IPS DF 4.7 (cell line): ENCODE data around the gene MAPK8.

Experiments used
- DNase-seq: peaks from one replicate; pipeline ENCODE4 v3.0.0-alpha.2; 2013; ENCODE audit warnings: low spot score; ENCODE audit errors: extremely low read depth

MAPK8 gene

DNA sequence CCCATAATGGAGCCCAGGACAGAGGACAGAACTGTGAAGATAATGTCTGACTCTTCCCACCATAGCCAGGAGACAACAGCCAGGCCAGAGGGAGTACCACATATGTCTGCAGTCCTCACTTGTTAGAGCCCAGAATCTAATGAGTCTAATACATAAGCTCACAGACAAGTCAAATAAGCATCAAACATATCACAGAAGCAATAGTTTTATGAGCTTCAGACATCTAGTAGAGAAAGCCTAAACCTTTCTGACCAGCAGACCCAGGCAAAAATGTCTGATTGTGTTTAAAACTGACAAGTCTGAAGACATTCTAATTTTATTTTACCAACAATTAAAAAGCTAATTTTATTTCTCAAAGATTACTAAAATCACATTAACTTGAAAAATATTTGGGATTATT lies 75.5 kb downstream of the MAPK8 start:
- no peak for DNase-seq

DNA sequence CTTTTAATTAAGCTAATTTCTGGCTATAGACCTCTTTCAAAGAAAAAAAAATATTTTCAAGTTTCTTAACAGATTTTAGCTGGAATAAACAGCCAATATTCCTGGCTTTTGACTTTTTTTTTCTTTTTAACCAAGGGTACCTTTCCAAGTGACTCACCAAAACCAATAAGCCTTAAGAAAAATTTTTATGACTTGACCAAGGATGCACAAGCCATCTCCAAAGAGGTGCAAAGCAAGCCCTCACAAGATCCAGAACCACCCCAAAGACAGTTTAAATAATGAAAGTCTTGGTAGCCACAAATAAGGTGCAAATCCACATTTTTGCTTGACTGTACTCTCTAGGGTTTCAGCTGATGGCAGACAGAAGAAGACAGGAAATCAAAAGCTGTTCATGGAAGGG lies 76.5 kb downstream of the MAPK8 start:
- DNase-seq: no peak

GRCh38 chr10:48383393-48383792 lies 76.9 kb downstream of the MAPK8 start:
- no peak for DNase-seq

- no peak for DNase-seq
Observed at GRCh38 chr10:48384699-48384982, 78.2 kb downstream of the MAPK8 start.

- DNase-seq: no peak
Observed at GRCh38 chr10:48389272-48389671, 82.8 kb downstream of the MAPK8 start.

DNA sequence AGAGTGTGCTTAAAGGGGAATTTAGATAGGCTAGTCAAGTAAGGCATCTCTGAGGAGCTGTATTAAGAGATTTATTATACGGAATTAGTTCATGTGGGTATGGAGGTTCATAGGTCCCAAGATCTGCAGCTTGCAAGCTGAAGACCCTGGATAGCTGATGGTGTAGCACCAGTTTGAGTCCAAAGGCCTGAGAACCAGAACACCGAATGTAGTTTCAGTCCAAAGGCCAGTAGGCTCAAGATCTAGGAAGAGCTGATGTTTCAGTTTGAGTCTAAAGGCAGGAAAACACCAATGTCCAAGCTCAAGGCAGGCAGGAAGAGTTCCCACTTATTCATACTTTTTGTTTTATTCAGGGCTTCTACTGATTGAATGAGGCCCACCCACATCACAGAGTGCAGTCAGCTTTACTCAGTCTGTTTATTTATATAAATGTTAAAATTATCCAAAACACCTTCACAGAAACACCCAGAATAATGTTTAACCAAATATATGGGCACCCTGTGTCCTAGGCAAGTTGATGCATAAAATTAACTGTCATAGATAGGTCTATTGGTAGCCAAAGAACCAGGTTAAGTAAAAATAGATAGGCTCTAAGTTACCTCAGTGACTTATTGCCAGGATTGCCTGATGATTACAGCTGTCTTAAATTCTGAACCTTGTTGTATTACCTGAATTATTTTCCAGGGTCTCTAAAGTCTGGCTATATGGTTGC lies 83.5 kb downstream of the MAPK8 start:
- no peak for DNase-seq

DNA sequence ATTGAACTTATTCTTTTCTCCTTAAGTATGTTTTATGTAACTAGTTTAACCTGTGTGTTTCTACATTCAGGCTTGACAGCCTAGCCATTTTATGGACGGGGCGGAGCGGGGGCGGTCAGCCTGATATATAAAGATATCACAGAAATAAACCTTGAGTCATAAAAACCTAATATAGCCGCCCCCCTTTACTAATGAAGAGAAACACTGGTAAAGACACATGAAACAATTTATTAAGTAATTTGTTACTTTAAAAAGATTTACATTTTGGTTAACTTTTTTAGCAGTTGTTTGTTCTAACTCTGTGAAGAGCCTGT lies 84.0 kb downstream of the MAPK8 start:
- DNase-seq: no peak

DNA sequence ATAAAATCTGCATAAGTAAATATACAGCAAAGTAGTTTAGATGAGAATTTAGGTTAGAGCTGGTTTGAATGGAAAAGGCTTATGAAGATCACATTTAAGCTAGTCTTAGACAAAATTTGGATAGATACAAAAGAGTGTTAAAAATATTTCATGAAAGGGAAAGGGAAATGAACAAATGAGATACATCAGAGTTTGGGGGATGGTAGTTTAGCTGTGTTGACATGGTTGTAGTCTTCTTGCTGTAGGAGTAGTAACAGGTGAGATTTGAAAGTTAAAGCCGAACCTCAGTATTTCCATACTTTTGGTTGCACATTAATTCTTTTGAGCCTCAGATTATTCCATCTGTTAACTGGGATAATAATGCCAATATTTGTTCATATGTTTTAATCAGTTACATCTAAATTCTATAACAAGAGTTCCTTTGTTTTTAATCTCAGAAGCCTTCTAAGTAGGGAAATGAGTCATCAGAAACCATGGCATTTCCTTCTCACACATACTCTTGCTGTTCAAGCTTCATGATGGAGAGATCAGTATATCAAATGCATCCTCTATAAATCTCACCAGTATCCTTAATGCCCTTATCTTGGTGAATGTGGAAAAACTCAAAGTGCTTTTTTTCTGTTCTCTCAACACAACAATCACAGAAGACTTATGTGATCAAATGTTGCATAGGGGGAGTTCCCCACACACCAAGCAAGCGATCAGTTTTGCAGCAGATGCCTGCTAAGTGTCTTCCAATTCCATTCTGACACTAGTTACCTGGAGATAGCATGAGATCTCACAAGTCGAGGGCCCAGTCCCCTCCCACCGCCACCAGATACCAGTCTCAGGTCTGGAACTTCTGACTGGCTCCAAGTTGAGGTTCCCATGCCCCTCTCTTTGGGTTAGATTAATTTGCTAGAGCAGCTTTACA lies 84.7 kb downstream of the MAPK8 start:
- DNase-seq: no peak

GRCh38 chr10:48391994-48392393 lies 85.5 kb downstream of the MAPK8 start:
- DNase-seq: no peak

- DNase-seq: no peak
Observed at GRCh38 chr10:48398261-48398660, 91.8 kb downstream of the MAPK8 start.

GRCh38 chr10:48399056-48399541 lies 92.6 kb downstream of the MAPK8 start:
- DNase-seq: no peak

GRCh38 chr10:48399551-48399950 lies 93.1 kb downstream of the MAPK8 start:
- no peak for DNase-seq

- DNase-seq: no peak
Observed at GRCh38 chr10:48400129-48400849, 93.8 kb downstream of the MAPK8 start.

DNA sequence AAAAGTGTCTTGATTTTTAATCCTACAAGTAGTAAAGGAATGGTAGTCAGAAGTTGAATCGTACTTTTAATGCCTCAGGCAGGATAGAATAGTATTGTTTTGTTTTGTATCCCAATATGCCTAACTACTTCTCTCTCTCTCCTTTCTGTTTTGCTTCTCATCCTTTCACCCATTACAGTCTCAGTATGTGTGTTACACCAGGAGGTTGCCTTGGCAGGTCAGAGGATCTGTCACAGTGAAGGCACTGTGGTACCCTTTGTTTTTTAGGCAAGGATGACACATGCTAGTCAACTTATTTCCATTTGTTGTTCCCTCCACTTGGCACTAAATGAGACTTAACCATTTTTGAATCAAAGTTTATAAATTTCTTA lies 94.4 kb downstream of the MAPK8 start:
- DNase-seq: no peak

DNA sequence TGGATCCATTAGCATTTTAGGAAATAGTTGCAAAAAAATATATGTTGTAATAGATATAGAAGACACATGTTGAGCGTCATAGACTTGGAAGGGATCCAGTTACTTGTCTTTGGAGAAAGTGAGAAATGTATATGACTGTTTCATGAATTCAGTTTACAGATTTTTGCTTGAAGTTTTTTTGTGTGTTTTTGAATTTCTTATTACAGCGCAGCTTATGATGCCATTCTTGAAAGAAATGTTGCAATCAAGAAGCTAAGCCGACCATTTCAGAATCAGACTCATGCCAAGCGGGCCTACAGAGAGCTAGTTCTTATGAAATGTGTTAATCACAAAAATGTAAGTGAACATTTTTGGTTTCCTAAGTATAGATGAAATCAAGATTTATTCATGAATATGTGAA lies 98.2 kb downstream of the MAPK8 start:
- no peak for DNase-seq

GRCh38 chr10:48406204-48406603 lies 99.7 kb downstream of the MAPK8 start:
- no peak for DNase-seq

GRCh38 chr10:48406658-48407057 lies 100.2 kb downstream of the MAPK8 start:
- no peak for DNase-seq

DNA sequence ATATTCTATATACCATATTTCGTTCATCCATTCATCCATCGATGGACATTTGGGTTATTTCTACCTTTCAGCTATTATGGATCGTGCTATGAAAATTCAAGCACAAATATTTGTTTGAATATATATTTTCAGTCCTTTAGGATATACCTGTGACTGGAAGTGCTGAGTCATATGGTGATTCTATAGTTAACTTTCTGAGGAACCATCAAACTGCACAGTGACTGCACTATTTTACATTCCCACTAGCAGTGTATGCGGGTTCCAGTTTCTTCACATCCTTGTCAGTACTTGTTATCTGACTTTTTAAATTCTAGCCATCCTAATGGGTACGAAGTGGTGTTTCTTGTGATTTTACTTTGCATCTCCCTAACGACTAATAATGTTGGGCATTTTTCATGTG lies 104.0 kb downstream of the MAPK8 start:
- DNase-seq: no peak

DNA sequence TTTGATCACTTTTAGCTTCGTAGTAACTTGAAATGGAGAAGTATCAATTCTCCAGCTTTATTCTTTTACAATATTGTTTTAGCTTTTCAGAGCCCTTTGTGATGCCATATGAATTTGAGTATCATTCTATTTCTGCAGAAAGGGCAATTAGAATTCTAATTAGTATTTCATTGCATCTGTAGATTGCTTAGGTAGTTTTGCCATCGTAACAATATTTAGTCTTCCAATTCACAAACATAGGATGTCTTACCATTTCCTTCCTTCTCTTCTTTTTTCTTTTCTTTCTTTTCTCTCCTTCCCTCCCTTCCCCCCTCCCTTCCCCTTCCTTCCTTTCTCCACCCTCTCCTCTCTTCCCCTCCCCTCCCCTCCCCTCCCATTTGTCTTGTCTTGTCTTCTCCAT lies 105.0 kb downstream of the MAPK8 start:
- DNase-seq: no peak

GRCh38 chr10:48412081-48412480 lies 105.6 kb downstream of the MAPK8 start:
- DNase-seq: no peak

GRCh38 chr10:48412933-48413332 lies 106.5 kb downstream of the MAPK8 start:
- DNase-seq: no peak

- DNase-seq: no peak
Observed at GRCh38 chr10:48414160-48414559, 107.7 kb downstream of the MAPK8 start.
